Nephron progenitor cell (in vitro differentiated cells): ENCODE measurements around the gene ADGRV1.

Source experiments
- DNase-seq: peaks from one replicate; pipeline ENCODE4 v3.0.0; 2021
- H3K27ac Mint-ChIP-seq: 2 replicates; pipeline ENCODE4 v1.8.0; 2021; ENCODE audit warnings: mild to moderate bottlenecking, moderate library complexity, mixed read lengths
- H3K27me3 Mint-ChIP-seq: 2 replicates; pipeline ENCODE4 v1.8.0; 2021; ENCODE audit warnings: mild to moderate bottlenecking, low read depth, mixed read lengths; ENCODE audit not compliant: poor library complexity
- H3K36me3 Mint-ChIP-seq: 2 replicates; pipeline ENCODE4 v1.8.0; 2021; ENCODE audit warnings: low read depth, mixed read lengths
- H3K4me1 Mint-ChIP-seq: 2 replicates; pipeline ENCODE4 v1.8.0; 2021; ENCODE audit warnings: mixed read lengths
- H3K4me3 Mint-ChIP-seq: 2 replicates; pipeline ENCODE4 v1.8.0; 2021; ENCODE audit warnings: mild to moderate bottlenecking, moderate library complexity, mixed read lengths
- H3K9me3 Mint-ChIP-seq: 2 replicates; pipeline ENCODE4 v1.8.0; 2021; ENCODE audit warnings: mild to moderate bottlenecking, moderate library complexity, mixed read lengths
- CTCF ChIP-seq: fragments of 200-600 bp; sonication (generic); IDR thresholded peaks from 2 replicates; pipeline ENCODE4 v1.5.0; 2021; ENCODE audit warnings: antibody characterized with exemption

Gene ADGRV1

GRCh38 chr5:90802474-90803317, 244.1 kb downstream of the ADGRV1 start:
- peaks cover 30% of the 10 kb centered on the region for H3K9me3 Mint-ChIP-seq
- H3K4me3 Mint-ChIP-seq = no peak overlapping the region
- no peaks in the 10 kb centered on the region for H3K4me1 Mint-ChIP-seq
- peak; percentile 78 for TF ChIP-seq CTCF
- no peak overlapping the region for H3K27ac Mint-ChIP-seq
- peaks cover 29% of the 10 kb centered on the region for H3K36me3 Mint-ChIP-seq
- no peaks in the 10 kb centered on the region for H3K27me3 Mint-ChIP-seq
- DNase-seq = peak; percentile 38

GRCh38 chr5:90803381-90803780, 244.8 kb downstream of the ADGRV1 start:
- no peak for TF ChIP-seq CTCF
- Mint-ChIP-seq H3K27ac (no peak overlapping the region), H3K4me3 (no peak overlapping the region), H3K36me3 (peaks cover 29% of the 10 kb centered on the region), H3K4me1 (no peaks in the 10 kb centered on the region), H3K9me3 (peaks cover 23% of the 10 kb centered on the region), H3K27me3 (no peaks in the 10 kb centered on the region)
- no peak for DNase-seq

GRCh38 chr5:90803876-90804275, 245.3 kb downstream of the ADGRV1 start:
- H3K4me1 Mint-ChIP-seq = no peaks in the 10 kb centered on the region
- no peak for DNase-seq
- no peak for TF ChIP-seq CTCF

GRCh38 chr5:90807496-90807895, 248.9 kb downstream of the ADGRV1 start:
- H3K27me3 Mint-ChIP-seq = no peaks in the 10 kb centered on the region
- H3K4me1 Mint-ChIP-seq = no peaks in the 10 kb centered on the region
- peaks cover 39% of the 10 kb centered on the region for H3K36me3 Mint-ChIP-seq

More at GRCh38 chr5:90803876-90804275, 245.3 kb downstream of the ADGRV1 start:
- no peaks in the 10 kb centered on the region for H3K27me3 Mint-ChIP-seq
- H3K36me3 Mint-ChIP-seq = peaks cover 26% of the 10 kb centered on the region
- H3K4me3 Mint-ChIP-seq = no peak overlapping the region
- peaks cover 18% of the 10 kb centered on the region for H3K9me3 Mint-ChIP-seq
- no peak overlapping the region for H3K27ac Mint-ChIP-seq

GRCh38 chr5:90809311-90810056, 250.9 kb downstream of the ADGRV1 start:
- peak overlapping the region; percentile 88 for H3K27ac Mint-ChIP-seq
- no peak for DNase-seq
- TF ChIP-seq CTCF = no peak

More at GRCh38 chr5:90807496-90807895, 248.9 kb downstream of the ADGRV1 start:
- Mint-ChIP-seq H3K27ac (peak overlapping the region; percentile 92), H3K9me3 (no peaks in the 10 kb centered on the region), H3K4me3 (no peak overlapping the region)
- DNase-seq = no peak
- no peak for TF ChIP-seq CTCF

More at GRCh38 chr5:90809311-90810056, 250.9 kb downstream of the ADGRV1 start:
- Mint-ChIP-seq H3K4me3 (no peak overlapping the region), H3K4me1 (no peaks in the 10 kb centered on the region), H3K27me3 (no peaks in the 10 kb centered on the region), H3K9me3 (no peaks in the 10 kb centered on the region), H3K36me3 (peaks cover 51% of the 10 kb centered on the region)
